Psoas muscle (tissue), 8 donors: ENCODE results near the gene DHRS7B. TPM values are rescaled to one million over a fixed set of nuclear protein-coding genes. Genes with fewer than 3 reads are reported as not detected.

Source experiments
- ATAC-seq, 4 donors: fragments of 200-7000 bp; cut with Tn5 transposase; one replicate each; pipeline ENCODE4 v1.9.1; 2020; ENCODE audit warnings: moderate library complexity in 3 of 4, mild to moderate bottlenecking in 2 of 4
- DNase-seq, 2 donors: peaks; one replicate each; pipeline ENCODE4 v3.0.0-alpha.2; 2020
- H3K27ac ChIP-seq: fragments of 200-600 bp; one replicate; pipeline ENCODE4 v1.8.0; 2022
- H3K27me3 ChIP-seq, 3 donors: fragments of 200-600 bp in 1 of 3; one replicate each; pipeline versions ENCODE4 v1.6.1 to v1.8.0; 2013 to 2022; ENCODE audit warnings: low read length in 2 of 3, mild to moderate bottlenecking in 2 of 3, moderate library complexity in 1 of 3; ENCODE audit not compliant: insufficient read depth in 3 of 3
- H3K36me3 ChIP-seq, 2 donors: fragments of 200-600 bp in 1 of 2; one replicate each; pipeline versions ENCODE4 v1.6.1 to v1.8.0; 2013 to 2022; ENCODE audit warnings: low read depth in 1 of 2, mild to moderate bottlenecking in 1 of 2, moderate library complexity in 1 of 2; ENCODE audit not compliant: insufficient read depth in 1 of 2
- H3K4me1 ChIP-seq: fragments of 200-600 bp; one replicate; pipeline ENCODE4 v1.8.0; 2022
- H3K4me3 ChIP-seq: fragments of 200-600 bp; one replicate; pipeline ENCODE4 v1.8.0; 2022; ENCODE audit warnings: mild to moderate bottlenecking
- H3K9me3 ChIP-seq: fragments of 200-600 bp; one replicate; pipeline ENCODE4 v1.8.0; 2022
- CTCF ChIP-seq: fragments of 200-600 bp; IDR thresholded peaks from one replicate; pipeline ENCODE4 v1.8.0; 2022; ENCODE audit warnings: antibody characterized with exemption
- WGBS, 3 donors: extraction: QIAGEN DNeasy Blood & Tissue Kit; methylation state at CpG; one replicate each; pipeline versions ENCODE4 v1.1.6 to v1.1.7; 2013; 5-methylcytosine and 5-hydroxymethylcytosine counted together
- intact Hi-C, 2 donors: fragments of 100-400 bp; cut with DNase I; formaldehyde crosslinking; loops; one replicate each; pipeline versions ENCODE4 v1.11.0 to v1.14.2; 2022
- polyA plus RNA-seq, 3 donors: library from polyadenylated mRNA; stranded (reverse); fragments of 200-250 nt; gene quantifications; one replicate each; pipeline ENCODE4 v1.2.3, GENCODE V29; 2013
- total RNA-seq, 4 donors: library from RNA; stranded (reverse); fragmentation: NEBNext Ultra II Directional in 2 of 4; extraction: Animal tissue kit (Norgen Biotek cat#: 25700) in 2 of 4; gene quantifications; one replicate each; pipeline versions ENCODE4 v1.2.1 to v1.2.4, GENCODE V29; 2021 to 2023
- donor health status: healthy with polysubstance abuse.
- donor health status: DM: no; HTN: no; CAD: no; lungs with moderate emphysema.
- donor health status: Bipolar disorder and iron deficiency.
- donor health status: healthy.
- donor health status: DM: yes; HTN: yes; CAD: no.
- donor health status: DM: no; HTN: no; CAD: no.
- donor health status: DM: no; HTN: no; CAD: no.
- donor health status: DM: yes; HTN: yes; CAD: no.

Gene DHRS7B
- total and polyA plus RNA-seq, 7 donors: 15.7 to 50.1 (median 31.9) TPM

GRCh38 chr17:21090902-21091618 lies 35.7 kb upstream of the DHRS7B start:
- Histone ChIP-seq H3K4me3 (no peak overlapping the region), H3K36me3 (no peaks in the 10 kb centered on the region), H3K4me1 (peaks cover 4% of the 10 kb centered on the region), H3K27me3 (no peaks in the 10 kb centered on the region), H3K27ac (no peak overlapping the region), H3K9me3 (no peaks in the 10 kb centered on the region)
- intact Hi-C loops: no loop called here
- ATAC-seq: no peak
- DNase-seq: no peak
- no peak for TF ChIP-seq CTCF
- WGBS, 3 donors: 72 to 77% (median 74%) methylated on average over 4 of the region's 4 CpGs

DNA sequence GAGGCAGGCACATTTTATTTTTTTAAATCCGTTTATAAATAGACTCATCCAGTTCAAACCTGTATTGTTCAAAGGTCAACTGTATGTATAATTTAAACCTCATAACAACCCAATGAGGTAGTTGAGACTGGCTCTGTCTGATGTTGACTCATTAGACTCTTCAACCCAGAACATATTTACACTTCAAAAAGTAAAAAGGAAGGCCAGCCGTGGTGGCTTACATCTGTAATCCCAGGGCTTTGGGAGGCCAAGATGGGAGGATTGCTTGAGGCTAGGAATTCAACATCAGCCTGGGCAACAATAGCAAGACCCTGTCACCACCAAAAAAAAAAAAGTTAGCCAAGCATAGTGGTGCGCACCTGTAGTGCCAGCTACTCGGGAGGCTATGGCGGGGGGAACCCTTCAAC lies 32.5 kb upstream of the DHRS7B start:
- Histone ChIP-seq H3K4me1 (peaks cover 10% of the 10 kb centered on the region), H3K4me3 (no peak overlapping the region), H3K36me3 (no peaks in the 10 kb centered on the region), H3K9me3 (no peaks in the 10 kb centered on the region), H3K27me3 (no peaks in the 10 kb centered on the region), H3K27ac (no peak overlapping the region)
- TF ChIP-seq CTCF: no peak
- intact Hi-C loops: no loop called here
- ATAC-seq: no peak
- WGBS, 3 donors: 85 to 89% (median 87%) methylated on average over 5 of the region's 5 CpGs
- DNase-seq: no peak

DNA sequence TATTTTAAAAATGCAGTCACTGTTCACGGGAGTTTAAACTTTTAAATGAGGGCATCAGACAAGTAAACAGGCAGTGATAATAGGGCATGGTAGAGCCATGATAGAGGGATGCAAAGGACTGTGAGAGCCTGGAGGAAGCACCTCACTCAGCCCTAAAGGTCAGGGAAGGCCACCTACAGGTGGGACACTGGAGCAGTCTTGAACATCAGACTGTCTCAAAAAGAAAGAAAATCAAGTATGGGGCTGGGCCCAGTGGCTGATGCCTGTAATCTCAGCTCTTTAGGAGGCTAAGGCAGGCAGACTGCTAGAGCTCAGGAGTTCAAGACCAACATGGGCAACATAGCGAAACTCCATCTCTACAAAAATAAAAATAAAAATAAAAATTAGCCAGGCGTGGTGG lies 31.0 kb upstream of the DHRS7B start:
- no peak for DNase-seq
- Histone ChIP-seq H3K4me3 (no peak overlapping the region), H3K4me1 (peaks cover 14% of the 10 kb centered on the region), H3K27me3 (no peaks in the 10 kb centered on the region), H3K9me3 (no peaks in the 10 kb centered on the region), H3K27ac (no peak overlapping the region), H3K36me3 (no peaks in the 10 kb centered on the region)
- no peak for ATAC-seq
- intact Hi-C loops: loop anchor here in 1 of 2 donors (5.0 kb wide), 1 partner anchor 43 kb away; no protein-coding TSS in a partner anchor
- no peak for TF ChIP-seq CTCF
- whole genome bisulfite sequencing, 3 donors: 87 to 92% (median 90%) methylated on average over 3 of the region's 3 CpGs

GRCh38 chr17:21096874-21097273 lies 29.9 kb upstream of the DHRS7B start:
- intact Hi-C loops: loop anchor here in 1 of 2 donors (5.0 kb wide), 1 partner anchor 45 kb away; no protein-coding TSS in a partner anchor
- Histone ChIP-seq H3K27ac (no peak overlapping the region), H3K4me3 (no peak overlapping the region), H3K36me3 (no peaks in the 10 kb centered on the region), H3K9me3 (no peaks in the 10 kb centered on the region), H3K4me1 (peaks cover 10% of the 10 kb centered on the region), H3K27me3 (no peaks in the 10 kb centered on the region)
- TF ChIP-seq CTCF: no peak
- WGBS, 3 donors: 73 to 76% (median 75%) methylated on average over 2 of the region's 2 CpGs
- no peak for DNase-seq
- no peak for ATAC-seq
